Panc1 (cell line): ENCODE results near the gene SCOC. TPM values are rescaled to one million over a fixed set of nuclear protein-coding genes. Genes with fewer than 3 reads are reported as not detected.

Source experiments
- ATAC-seq: fragments of 200-7000 bp; cut with Tn5 transposase; 2 replicates; pipeline ENCODE4 v1.9.1; 2020; ENCODE audit warnings: mild to moderate bottlenecking, moderate library complexity
- BruUV-seq: library from RNA; stranded (reverse); fragments of 400-500 nt; replicated peaks from 2 replicates; lab custom pipeline; 2021; lab: Mats Ljungman, UMichigan
- CTCF ChIA-PET: fragments of 300-600 bp; sonication (Branson Sonifier 250); formaldehyde crosslinking; loops from one replicate; lab custom pipeline; 2022; ENCODE audit warnings: antibody characterized with exemption; lab: Charles Lee
- POLR2A ChIA-PET: fragments of 300-600 bp; sonication (Branson Sonifier 250); formaldehyde crosslinking; loops from one replicate; lab custom pipeline; 2022; ENCODE audit warnings: antibody characterized with exemption; lab: Charles Lee
- DNase-seq: peaks from one replicate; pipeline ENCODE4 v3.0.0-alpha.2; 2010; ENCODE audit warnings: low read depth, low spot score
- H3K27ac ChIP-seq: 2 replicates; pipeline ENCODE4 v1.5.1; 2011; ENCODE audit warnings: mild to moderate bottlenecking, low read length, inconsistent platforms
- H3K27me3 ChIP-seq: fragments of 200-500 bp; sonication (Bioruptor generic); 2 replicates; pipeline ENCODE4 v1.6.0; 2014; ENCODE audit warnings: low read length, inconsistent platforms; ENCODE audit not compliant: control insufficient read depth, insufficient read depth
- H3K36me3 ChIP-seq: fragments of 200-500 bp; sonication (Bioruptor generic); 2 replicates; pipeline ENCODE4 v1.5.1; 2014; ENCODE audit warnings: inconsistent platforms, mild to moderate bottlenecking, low read length, moderate library complexity; ENCODE audit not compliant: control insufficient read depth, insufficient read depth
- H3K4me1 ChIP-seq: 2 replicates; pipeline ENCODE4 v1.5.1; 2011; ENCODE audit warnings: inconsistent platforms, mild to moderate bottlenecking, low read length, moderate library complexity; ENCODE audit not compliant: control insufficient read depth, insufficient read depth
- H3K4me3 ChIP-seq, 2 experiments: 2 replicates each; pipeline ENCODE4 v1.5.1; 2011 to 2012; ENCODE audit warnings: low read depth in 2 of 2, low read length in 2 of 2, mild to moderate bottlenecking in 2 of 2, inconsistent platforms in 1 of 2, moderate library complexity in 1 of 2
- H3K9me3 ChIP-seq: fragments of 200-500 bp; sonication (Bioruptor generic); 2 replicates; pipeline ENCODE4 v1.5.1; 2014; ENCODE audit warnings: low read depth, mild to moderate bottlenecking, inconsistent platforms, low read length, moderate library complexity; ENCODE audit not compliant: control insufficient read depth, insufficient read depth
- CTCF ChIP-seq: fragments of 450-650 bp; IDR thresholded peaks from 2 replicates; pipeline ENCODE4 v1.5.1; 2017; ENCODE audit warnings: mild to moderate bottlenecking
- POLR2AphosphoS5 ChIP-seq: IDR thresholded peaks from 2 replicates; pipeline ENCODE4 v1.6.1; 2012; ENCODE audit warnings: mild to moderate bottlenecking, low read depth, low read length, moderate library complexity
- REST ChIP-seq, 2 experiments: IDR thresholded peaks; 2 replicates each; pipeline ENCODE4 v1.6.1; 2011 to 2012; ENCODE audit warnings: low read depth in 2 of 2, control low read depth in 1 of 2, low read length in 1 of 2, mild to moderate bottlenecking in 1 of 2, moderate library complexity in 1 of 2; ENCODE audit not compliant: insufficient read depth in 1 of 2
- SIN3A ChIP-seq: IDR thresholded peaks from 2 replicates; pipeline ENCODE4 v1.6.1; 2012; ENCODE audit warnings: low read depth, mild to moderate bottlenecking, low read length, moderate library complexity, borderline replicate concordance; ENCODE audit not compliant: insufficient read depth
- TCF7L2 ChIP-seq: IDR thresholded peaks from 2 replicates; pipeline ENCODE4 v1.6.1; 2011; ENCODE audit warnings: mild to moderate bottlenecking, low read depth, low read length, inconsistent platforms
- in situ Hi-C: cut with HindIII; loops from 2 replicates; pipeline ENCODE4 v1.10.0; 2016; ENCODE audit warnings: low sequenced_read_pairs, low pct_unique_long_range_greater_than_20kb
- intact Hi-C: fragments of 100-400 bp; cut with micrococcal nuclease; formaldehyde crosslinking; loops from one replicate; pipeline ENCODE4 v1.10.0; 2022; ENCODE audit not compliant: unreplicated experiment
- total RNA-seq: library from RNA; stranded (reverse); gene quantifications from one replicate; pipeline ENCODE4 v1.2.1, GENCODE V29; 2021; ENCODE audit not compliant: unreplicated experiment

The SCOC gene
- total RNA-seq, 1 experiment from 2014 or later, result 30.2 TPM

- TF ChIP-seq CTCF, result no peak
- TF ChIP-seq POLR2AphosphoS5, result no peak
- no peak for TF ChIP-seq REST (IDR thresholded peaks at IDR 0.05; ENCODE audit: insufficient read depth in 1 of 2, low read depth in 2 of 2, low read length in 1 of 2)
- no peak for TF ChIP-seq SIN3A
- no peak for TF ChIP-seq TCF7L2
- H3K27ac ChIP-seq, result no peak overlapping the region
- no peaks in the 10 kb centered on the region for H3K36me3 ChIP-seq
- no peaks in the 10 kb centered on the region for H3K27me3 ChIP-seq
- ChIA-PET POLR2A (interaction anchor here (0.6 kb wide), 1 partner anchor 670 kb away, joined by 5 read pairs; no protein-coding TSS in a partner anchor), CTCF (no interaction called here)
- DNase-seq, result no peak
- intact Hi-C loops (loop anchor here (5.0 kb wide), 1 partner anchor 489 kb away; no protein-coding TSS in a partner anchor), in situ Hi-C loops (no loop called here)
- no peak overlapping the region for H3K4me3 ChIP-seq
- no peaks in the 10 kb centered on the region for H3K4me1 ChIP-seq
- H3K9me3 ChIP-seq, result no peaks in the 10 kb centered on the region
- BruUV-seq, result no TSS peak
- ATAC-seq, result no peak
Observed at GRCh38 chr4:140363558-140363957, 9.9 kb upstream of the SCOC start.

- 0 out of 2 replicates have a peak, but pooled peaks cover 3% of the 10 kb centered on the region for H3K4me1 ChIP-seq
- ChIA-PET POLR2A (no interaction called here), CTCF (no interaction called here)
- in situ Hi-C loops, result no loop called here
- BruUV-seq, result no TSS peak
- no peak for DNase-seq
- H3K9me3 ChIP-seq, result no peaks in the 10 kb centered on the region
- H3K36me3 ChIP-seq, result no peaks in the 10 kb centered on the region
- no peaks in the 10 kb centered on the region for H3K27me3 ChIP-seq
- no peak overlapping the region for H3K27ac ChIP-seq
- no peak for TF ChIP-seq CTCF
- no peak for TF ChIP-seq TCF7L2
- TF ChIP-seq REST (IDR thresholded peaks at IDR 0.05; ENCODE audit: insufficient read depth in 1 of 2, low read depth in 2 of 2, low read length in 1 of 2), result no peak
- TF ChIP-seq POLR2AphosphoS5, result no peak
- TF ChIP-seq SIN3A, result no peak
- ATAC-seq, result no peak
- intact Hi-C loops, result no loop called here
- no peak overlapping the region for H3K4me3 ChIP-seq
Observed at GRCh38 chr4:140367738-140368137, 5.7 kb upstream of the SCOC start.
